HG02840 (cell line): Measurements from ENCODE around the gene TMC1.

Source experiments
- ATAC-seq: cut with Tn5 transposase; IDR thresholded peaks from one replicate; pipeline ENCODE4 v1.9.1; 2021; ENCODE audit warnings: mild to moderate bottlenecking, moderate library complexity, moderate number of reproducible peaks; ENCODE audit not compliant: unreplicated experiment, low FRiP score

Gene TMC1

DNA sequence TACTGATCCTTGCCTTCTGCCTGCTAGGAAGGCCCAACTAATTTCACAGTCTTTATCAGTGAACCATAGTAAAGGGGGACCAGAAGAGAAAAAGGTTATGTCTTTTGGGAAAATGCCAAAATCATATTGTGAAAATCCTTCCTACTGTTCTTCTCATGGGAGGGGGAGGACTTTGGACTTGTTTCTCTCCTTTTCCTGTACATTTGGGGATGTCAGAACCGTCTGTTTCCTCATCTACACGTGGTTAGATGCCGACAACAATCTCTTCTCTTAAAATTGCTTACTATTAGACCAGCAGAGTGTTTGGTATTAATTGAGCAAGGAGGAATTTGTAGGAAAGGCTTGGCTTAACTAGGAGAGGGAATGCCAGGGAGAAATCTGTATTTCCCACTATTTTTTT is 77.2 kb downstream of the TMC1 start:
- no peak for ATAC-seq

DNA sequence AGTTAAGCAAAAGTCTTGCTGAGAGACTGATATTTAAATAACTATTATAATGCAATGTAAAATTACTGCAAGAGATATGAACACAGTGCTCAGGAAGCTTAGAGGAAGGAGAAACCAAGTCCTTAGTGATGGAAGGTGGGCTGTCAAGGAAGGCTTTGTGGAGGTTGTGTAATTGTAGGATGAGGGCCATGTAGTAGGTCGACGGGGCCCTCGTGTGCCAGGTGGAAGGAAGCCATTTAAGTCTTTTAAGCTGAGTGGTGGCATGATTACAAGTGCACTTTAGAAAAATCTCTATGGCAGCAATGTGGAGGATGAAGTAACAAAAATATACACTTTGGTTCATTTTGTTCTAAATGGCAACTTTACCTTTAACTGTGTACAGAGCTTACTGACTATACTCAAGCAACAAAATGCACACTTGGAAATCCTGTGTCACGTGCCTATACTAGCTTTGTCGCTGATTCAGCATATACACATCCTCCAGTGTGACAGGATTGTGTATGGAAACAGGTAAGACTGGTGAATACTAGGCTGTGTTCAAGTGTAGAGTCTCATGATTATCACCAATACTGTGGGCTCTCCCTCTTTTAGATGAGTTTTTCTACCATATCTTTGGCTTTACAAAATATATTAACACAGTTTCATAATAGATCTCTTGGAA is 78.6 kb downstream of the TMC1 start:
- no peak for ATAC-seq

DNA sequence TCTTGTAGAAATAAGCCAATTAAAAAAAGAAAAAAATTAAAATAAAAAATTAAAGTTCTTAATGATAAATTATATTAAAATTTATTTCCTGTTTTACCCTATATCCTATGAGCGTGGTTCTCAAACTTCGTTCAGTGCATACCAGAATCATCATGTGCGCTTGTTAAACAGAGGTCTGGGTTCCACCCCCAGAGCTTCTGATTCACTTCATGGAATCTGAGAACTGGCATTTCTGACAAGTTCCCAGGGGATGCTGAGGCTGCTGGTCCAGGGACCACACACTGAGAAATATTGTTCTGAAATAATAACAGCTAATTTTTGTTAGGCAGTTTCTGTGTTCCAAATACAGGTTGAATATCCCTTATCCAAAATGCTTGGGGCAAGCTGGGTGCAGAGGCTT is 79.3 kb downstream of the TMC1 start:
- ATAC-seq, result no peak

DNA sequence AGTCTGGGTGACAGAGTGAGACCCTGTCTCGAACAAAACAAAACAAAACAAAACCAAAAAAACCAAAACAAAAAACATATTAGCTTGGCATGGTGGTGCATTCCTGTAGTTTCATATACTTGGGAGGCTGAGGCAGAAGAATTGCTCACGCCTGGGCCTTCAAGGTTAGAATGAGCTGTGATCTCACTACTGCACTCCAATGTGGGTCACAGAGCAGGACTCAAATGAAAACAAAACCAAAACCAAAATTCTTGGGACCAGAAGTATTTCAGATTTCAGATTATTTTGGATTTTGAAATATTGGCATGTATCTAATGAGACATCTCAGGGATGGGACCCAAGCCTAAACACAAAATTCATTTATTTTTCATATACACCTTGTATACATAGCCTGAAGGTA is 80.2 kb downstream of the TMC1 start:
- ATAC-seq, result no peak

DNA sequence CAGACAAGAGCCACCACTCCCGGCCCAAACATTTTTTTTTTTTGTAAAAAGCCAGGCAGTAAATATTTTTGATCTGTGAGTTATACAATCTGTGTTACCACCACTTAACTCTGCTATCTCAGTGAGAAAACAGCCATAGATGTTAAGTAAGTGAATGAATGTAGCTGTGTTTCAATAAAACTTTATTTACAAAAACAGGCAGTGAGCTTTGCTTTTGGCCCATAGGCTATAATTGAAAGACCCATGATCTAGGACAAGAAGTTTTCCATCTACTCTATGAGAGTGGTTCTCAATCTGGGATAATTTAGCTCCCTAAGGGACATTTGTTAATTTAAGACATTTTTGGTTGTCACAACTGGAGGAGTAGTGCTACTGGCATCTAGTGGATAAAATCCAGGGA is 91.0 kb downstream of the TMC1 start:
- no peak for ATAC-seq

DNA sequence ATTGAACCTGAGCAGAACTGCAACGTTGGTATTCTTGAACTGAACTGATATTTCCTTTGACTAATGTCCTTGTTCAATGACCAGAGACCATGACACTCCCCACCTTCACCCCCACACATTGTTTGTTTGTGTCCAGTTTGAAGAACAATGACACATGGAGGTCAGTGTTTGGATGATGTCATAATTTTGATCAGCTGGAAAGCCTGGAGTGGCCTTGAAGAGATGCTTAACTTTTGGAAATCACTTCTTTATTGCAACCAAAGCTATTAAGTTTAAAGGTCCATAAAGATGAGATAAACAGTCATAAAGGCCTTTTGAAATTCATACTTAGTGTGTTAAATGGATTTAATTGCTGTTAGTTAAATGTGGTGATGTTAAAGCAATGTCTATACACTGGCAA is 92.7 kb downstream of the TMC1 start:
- no peak for ATAC-seq

DNA sequence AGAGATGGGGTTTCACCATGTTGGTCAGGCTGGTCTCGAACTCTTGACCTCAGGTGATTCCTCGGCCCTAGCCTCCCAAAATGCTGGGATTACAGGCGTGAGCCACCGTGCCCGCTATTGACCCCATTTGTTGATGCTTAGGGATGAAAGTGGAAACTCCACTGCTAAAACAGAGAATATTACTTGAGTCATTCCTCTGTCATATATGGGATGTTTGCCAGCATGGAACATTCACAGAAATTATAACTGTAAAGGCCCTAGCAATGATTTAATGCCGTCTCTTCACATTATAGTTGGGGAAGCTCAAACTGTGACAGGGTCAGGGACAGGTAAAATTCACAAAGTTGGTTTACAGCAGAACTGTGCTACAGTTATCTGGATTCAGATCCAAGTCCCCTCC is 94.5 kb downstream of the TMC1 start:
- no peak for ATAC-seq

DNA sequence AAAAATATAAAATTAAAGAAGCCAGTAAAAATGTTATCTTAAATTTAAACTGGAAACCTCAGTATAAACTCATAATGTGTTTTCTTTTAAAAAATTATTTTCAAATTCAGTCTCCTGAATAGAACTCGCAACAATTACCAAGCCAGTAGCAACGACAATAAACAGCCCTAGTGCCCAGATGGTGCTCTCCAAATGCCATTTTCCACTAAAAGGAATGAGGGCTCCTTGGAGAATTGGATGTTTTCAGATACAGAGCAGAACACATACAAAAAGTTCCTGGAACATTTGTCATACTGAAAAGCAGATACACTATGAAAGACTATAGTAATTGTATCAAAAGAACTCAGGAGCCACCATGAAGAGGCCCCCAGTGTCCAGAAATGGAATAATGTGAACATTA is 97.4 kb downstream of the TMC1 start:
- no peak for ATAC-seq

DNA sequence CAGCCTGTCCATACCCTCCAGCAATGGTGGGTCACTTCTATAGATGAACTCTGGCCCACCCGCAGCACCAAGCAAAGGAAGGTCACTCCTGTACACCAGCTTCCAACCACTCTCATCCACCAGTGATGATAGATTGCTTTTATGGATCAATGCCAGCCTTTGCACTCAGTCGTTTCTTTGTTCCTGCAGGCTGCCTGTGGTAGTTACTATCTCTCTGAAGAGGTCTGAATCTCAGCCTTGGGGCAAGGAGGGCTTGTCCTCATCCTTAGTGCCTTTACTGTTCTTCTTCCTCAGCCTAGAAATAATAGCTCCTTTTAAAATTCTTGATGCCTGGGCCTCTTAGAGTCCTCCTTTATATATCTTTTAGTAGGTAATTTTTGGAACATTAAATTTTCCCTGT is 100.8 kb downstream of the TMC1 start:
- ATAC-seq, result no peak

DNA sequence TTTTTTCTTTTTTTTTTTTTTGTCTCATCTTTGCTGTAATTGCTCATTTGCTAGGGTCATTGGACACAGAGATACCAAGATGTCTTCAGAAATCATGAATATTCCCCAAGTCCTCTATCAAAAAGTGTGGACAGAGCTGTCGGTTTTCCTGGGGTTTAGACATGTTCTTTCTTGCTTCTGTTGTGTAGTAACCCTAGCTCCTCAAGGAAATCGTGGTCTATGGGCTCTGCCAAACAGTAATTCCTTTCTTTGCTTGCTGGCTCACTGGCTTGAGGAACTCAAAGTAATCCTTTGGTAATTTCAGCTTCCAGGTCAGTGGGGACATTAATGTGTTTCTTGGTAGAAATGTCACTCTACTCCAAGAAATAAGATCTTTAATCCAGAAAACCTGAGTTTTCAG is 101.7 kb downstream of the TMC1 start:
- no peak for ATAC-seq

DNA sequence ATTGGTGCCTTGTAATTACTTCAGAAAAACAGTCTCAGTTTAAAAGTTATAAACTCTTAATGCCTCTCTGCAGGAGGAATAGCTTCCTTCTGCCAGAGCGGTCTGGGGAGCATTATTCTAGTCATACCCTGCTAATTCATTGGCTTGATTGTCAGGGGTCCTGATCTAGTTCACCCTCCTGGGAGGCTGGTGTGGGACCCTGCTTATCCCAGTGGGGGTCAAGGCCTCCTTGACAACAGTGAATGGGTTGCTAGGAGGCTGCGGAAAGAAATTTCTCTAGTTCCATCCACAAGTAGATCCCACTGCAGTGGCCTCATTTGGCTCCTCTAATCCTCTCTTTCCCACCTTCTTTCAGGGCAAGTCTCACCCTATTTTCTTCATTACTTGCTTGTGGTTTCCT is 105.7 kb downstream of the TMC1 start:
- ATAC-seq, result no peak

DNA sequence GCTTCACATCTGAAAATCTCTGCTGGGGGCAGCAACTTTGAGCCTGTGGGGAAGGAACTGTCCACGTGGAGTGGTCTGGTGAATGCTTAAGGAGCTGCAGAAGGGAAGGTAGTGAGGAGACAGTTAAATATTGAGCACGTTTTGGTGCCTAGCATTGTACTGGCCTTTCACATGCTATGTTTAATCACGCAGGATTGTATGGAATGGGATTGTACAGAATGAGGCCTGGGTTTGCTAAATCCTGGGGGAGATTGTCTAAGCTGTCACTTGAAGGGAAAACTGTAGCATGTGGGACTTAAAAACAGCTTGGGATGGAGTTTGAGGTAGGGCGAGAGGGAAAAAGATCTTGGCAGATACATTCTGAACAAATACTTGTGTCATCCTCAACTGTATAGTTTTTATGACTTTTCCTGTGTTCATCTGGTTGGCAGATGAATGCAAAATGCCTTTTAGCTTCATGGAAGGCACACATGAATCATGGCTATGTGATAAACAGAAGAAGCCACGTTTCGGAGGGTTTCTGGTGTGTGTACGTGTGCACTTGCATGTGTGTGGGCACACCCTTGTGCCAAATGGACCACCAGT is 106.6 kb downstream of the TMC1 start:
- ATAC-seq, result no peak

DNA sequence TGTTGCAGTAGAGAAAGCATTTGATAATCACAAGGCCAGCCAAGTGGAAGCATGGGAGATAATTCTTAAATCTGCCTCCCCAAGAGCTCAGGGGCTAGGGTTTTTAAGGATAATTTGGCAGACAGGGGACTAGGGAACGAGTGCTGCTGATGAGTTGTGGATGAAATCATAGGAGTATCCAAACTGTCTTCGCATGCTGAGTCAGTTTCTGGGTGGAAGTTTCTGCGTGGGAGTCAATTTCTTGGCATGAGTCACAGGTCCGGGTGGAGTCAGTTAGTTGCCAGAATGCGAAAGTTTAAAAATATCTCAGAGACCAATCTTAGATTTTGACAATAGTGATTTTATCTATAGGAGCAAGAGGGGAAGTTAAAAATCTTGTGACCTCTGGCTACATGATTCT is 112.6 kb downstream of the TMC1 start:
- ATAC-seq, result no peak

DNA sequence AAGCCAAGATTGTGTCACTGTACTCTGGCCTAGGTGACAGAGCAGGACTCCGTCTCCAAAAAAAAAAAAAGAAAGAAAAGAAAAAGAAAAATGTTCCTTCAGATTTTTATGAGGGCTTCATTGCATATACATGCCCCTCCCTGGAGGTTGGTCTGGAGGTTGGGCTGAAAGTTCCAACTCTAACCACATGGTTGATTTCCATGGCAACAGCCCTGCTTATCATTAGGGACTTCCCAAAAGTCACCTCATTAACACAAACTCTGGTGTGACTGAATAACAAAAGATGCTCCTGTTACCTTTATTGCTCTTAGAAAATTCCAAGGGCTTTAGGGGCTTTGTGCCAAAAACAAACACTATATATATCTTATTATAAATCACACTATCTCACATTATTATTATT is 113.8 kb downstream of the TMC1 start:
- ATAC-seq, result peak; percentile 83

DNA sequence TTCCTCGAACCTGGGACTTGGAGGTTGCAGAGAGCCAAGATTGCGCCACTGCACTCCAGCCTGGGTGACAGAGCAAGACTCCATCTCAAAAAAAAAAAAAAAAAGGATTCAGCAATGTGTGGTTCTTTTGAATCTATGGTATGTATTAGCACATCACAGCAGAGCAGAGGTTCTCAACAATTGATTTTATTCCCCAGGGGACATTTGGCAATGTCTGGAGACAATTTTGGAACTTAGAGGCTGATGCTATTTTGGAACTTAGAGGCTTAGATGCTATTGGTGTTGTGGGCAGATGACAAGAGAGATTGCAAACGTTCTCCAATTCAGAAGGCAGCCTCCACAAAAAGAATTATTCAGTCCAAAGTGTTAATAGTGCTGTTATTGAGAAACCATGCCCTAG is 115.2 kb downstream of the TMC1 start:
- ATAC-seq, result no peak

DNA sequence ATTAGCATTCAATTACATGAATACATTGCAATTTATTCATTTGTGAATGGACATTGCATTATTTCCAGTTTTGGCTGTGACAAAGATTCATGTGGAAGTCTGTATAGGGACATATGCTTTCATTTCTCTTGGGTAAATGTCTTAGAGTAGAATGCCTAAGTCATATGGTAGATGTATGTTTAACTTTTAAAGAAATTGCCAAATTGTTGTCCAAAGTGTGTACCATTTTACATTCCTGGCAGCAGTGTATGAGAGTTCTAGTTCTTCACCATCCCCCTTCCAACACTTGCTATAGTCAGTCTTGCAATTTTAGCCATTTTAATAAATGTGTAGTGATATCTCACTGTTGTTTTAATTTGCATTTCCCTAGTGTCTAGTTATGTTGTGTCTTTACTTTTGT is 122.2 kb downstream of the TMC1 start:
- ATAC-seq, result no peak

DNA sequence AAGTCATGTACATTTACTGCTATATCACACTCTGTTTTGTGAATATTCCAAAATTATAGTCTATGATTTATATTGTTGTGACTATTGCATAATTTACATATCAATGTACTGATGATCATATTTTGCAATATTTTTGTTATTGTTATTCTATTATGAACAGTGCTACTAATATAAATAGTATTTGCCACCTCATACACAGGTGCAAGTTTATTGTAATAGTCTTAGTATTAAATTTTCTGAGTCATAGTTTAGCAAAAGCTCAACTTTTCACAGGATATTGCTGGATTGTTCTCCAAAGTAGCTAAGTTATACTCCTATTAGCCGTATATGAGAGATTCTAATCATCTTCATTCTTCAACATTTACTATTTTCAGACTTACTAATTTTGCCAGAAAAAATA is 124.7 kb downstream of the TMC1 start:
- no peak for ATAC-seq

DNA sequence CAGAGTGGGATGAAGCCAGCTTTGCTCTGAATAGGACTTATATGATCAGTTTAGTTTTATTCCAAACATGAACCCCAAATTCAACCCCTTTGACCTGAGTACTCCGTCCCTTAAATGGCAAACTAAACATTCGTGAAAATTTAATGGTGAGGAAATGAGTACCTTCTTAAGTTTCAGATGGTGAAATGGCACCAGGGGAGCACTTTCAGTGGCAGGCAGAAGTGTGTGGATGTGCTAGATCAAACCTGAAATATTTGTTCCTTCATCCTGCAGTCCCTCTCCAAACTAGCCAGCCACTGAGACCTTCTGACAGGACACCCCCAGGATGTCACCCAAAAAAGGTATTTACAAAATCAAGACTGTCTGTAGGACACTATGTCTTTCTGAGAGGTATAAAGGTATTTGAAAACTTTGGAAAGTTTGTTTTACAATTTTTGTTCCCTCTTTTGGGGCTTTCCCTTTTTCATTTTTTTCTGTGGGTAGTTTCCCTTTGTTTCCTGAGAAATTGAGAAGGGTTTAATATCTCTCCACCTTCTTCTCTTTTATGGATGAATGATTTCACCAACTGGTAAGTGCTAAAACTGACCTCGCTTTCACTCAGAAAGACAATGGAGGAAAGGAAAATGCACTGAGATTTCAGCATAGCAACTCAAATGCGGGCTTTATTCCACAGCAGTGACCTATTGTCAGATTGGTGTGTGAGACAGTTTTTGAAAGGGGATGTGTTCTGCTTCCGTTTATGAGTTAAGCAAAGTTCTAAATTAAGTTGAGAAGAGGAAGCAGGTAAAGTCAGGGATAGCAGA is 127.1 kb downstream of the TMC1 start:
- ATAC-seq, result no peak

DNA sequence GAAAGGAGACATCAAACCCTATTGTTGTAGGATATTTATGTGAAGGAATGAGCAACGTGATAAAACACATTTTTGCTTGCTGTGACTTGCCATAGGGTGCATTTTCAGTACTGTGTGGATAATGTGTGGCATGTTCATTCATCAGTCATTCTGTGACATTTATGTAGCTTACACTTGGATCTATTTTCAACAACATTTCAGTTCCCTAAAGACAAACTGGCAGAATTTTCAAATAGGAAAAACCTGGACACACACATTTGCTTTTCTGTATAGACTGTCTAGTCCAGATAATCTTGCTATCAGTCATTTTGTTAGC is 127.7 kb downstream of the TMC1 start:
- no peak for ATAC-seq

DNA sequence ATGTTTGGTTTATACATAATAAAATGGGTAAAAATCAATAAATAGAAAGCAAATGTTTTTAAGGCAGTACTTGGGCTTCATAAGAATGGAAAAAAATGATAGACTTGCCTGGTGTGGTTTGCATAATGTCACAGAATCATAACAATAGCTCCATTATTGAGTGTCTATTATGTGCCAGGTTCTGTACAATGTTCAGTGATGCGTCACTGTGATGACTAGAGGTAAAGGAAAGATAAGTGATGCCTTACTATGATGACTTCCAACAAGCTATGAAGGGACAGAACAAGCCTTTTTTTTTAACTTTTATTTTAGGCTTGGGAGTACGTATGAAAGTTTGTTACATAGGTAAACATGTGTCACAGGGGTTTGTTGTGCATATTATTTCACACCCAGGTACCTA is 128.8 kb downstream of the TMC1 start:
- ATAC-seq, result no peak

DNA sequence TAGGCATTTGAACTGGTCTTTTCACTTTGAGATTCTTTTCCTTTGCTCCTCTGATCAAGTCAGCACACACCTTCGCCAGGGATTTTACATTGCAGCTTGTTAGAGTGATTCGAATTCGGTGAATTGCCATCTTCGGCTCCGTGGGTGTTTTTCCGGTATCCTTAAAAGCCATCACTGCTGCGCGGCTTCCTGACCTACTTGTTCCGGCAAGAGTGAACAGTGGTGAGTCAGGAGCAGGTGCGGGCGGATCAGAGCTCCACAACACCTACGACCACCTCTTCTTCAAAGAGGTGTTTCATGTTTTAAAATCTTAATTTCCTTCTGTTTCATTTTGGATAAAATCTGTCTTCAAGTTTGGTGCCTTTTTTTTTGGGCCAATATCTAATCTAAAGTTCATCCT is 134.6 kb downstream of the TMC1 start:
- ATAC-seq, result no peak

DNA sequence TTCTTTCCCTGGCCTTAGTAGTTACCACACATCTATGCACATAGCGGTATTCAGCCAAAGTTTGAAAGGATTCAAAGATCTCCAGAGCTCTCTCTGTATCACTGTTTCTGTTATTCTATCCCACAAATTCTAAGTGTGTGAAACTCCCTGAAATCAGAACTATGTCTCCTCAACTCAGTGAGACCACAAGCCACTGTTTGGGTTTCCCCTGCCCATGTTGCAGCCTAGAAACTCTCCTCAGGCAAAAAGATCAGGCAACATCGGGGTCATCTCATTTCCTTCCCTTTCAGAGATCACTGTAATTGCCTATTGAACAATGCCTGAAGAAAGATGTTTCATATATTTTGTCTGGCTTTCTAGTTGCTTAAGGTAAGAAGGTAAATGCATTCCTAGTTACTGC is 135.6 kb downstream of the TMC1 start:
- ATAC-seq, result no peak
